Parathyroid adenoma (tissue), 2 donors: Measurements from ENCODE around the gene CRLF1.

ENCODE experiments used
- H2AFZ ChIP-seq: fragments of 300-600 bp; sonication (generic); one replicate; pipeline ENCODE4 v1.7.0; 2017; ENCODE audit warnings: antibody characterized with exemption, mild to moderate bottlenecking
- H3K27ac ChIP-seq: fragments of 300-600 bp; sonication (generic); one replicate; pipeline ENCODE4 v1.7.0; 2017
- H3K27me3 ChIP-seq: fragments of 300-600 bp; sonication (generic); one replicate; pipeline ENCODE4 v1.7.0; 2017; ENCODE audit warnings: low read length; ENCODE audit not compliant: control insufficient read depth, insufficient read depth
- H3K36me3 ChIP-seq: fragments of 300-600 bp; sonication (generic); one replicate; pipeline ENCODE4 v1.7.0; 2017; ENCODE audit warnings: low read length; ENCODE audit not compliant: control insufficient read depth, insufficient read depth
- H3K4me1 ChIP-seq: fragments of 300-600 bp; sonication (generic); one replicate; pipeline ENCODE4 v1.7.0; 2017; ENCODE audit warnings: control low read depth
- H3K4me2 ChIP-seq: fragments of 300-600 bp; sonication (generic); one replicate; pipeline ENCODE4 v1.7.0; 2017; ENCODE audit warnings: low read length
- H3K4me3 ChIP-seq: fragments of 300-600 bp; sonication (generic); one replicate; pipeline ENCODE4 v1.7.0; 2017; ENCODE audit warnings: low read depth, low read length
- H3K79me2 ChIP-seq: fragments of 300-600 bp; sonication (generic); one replicate; pipeline ENCODE4 v1.7.0; 2017; ENCODE audit warnings: control low read depth
- H3K9ac ChIP-seq: fragments of 300-600 bp; sonication (generic); one replicate; pipeline ENCODE4 v1.7.0; 2017; ENCODE audit warnings: mild to moderate bottlenecking
- H3K9me3 ChIP-seq: fragments of 300-600 bp; sonication (generic); one replicate; pipeline ENCODE4 v1.7.0; 2017; ENCODE audit warnings: low read length; ENCODE audit not compliant: control insufficient read depth
- CTCF ChIP-seq: fragments of 300-600 bp; sonication (generic); IDR thresholded peaks from one replicate; pipeline ENCODE4 v1.7.0; 2017; ENCODE audit warnings: antibody characterized with exemption, mild to moderate bottlenecking
- donor health status: primary hyperparathyroidism.

Gene CRLF1

GRCh38 chr19:18617562-18617961 is 11.0 kb upstream of the CRLF1 start:
- H3K4me1 ChIP-seq: peaks cover 3% of the 10 kb centered on the region
- no peak overlapping the region for H3K9ac ChIP-seq
- no peaks in the 10 kb centered on the region for H3K79me2 ChIP-seq
- H3K36me3 ChIP-seq: no peaks in the 10 kb centered on the region
- H3K9me3 ChIP-seq: no peaks in the 10 kb centered on the region
- H3K4me3 ChIP-seq: no peak overlapping the region
- no peak overlapping the region for H3K4me2 ChIP-seq
- TF ChIP-seq CTCF: no peak
- H2AFZ ChIP-seq: no peak overlapping the region
- peaks cover 3% of the 10 kb centered on the region for H3K27me3 ChIP-seq
- H3K27ac ChIP-seq: no peak overlapping the region

GRCh38 chr19:18616023-18616422 is 9.4 kb upstream of the CRLF1 start:
- Histone ChIP-seq H3K27ac (no peak overlapping the region), H3K36me3 (no peaks in the 10 kb centered on the region), H3K4me1 (peaks cover 10% of the 10 kb centered on the region), H3K9me3 (no peaks in the 10 kb centered on the region), H3K79me2 (no peaks in the 10 kb centered on the region), H3K9ac (no peak overlapping the region), H3K4me3 (no peak overlapping the region), H2AFZ (no peak overlapping the region), H3K4me2 (no peak overlapping the region), H3K27me3 (peaks cover 6% of the 10 kb centered on the region)
- TF ChIP-seq CTCF: no peak

GRCh38 chr19:18613589-18614234 is 7.1 kb upstream of the CRLF1 start:
- no peaks in the 10 kb centered on the region for H3K9me3 ChIP-seq
- peaks cover 9% of the 10 kb centered on the region for H3K27me3 ChIP-seq
- no peak overlapping the region for H2AFZ ChIP-seq
- peaks cover 12% of the 10 kb centered on the region for H3K4me1 ChIP-seq
- H3K36me3 ChIP-seq: no peaks in the 10 kb centered on the region
- H3K27ac ChIP-seq: no peak overlapping the region
- H3K4me3 ChIP-seq: no peak overlapping the region
- H3K9ac ChIP-seq: no peak overlapping the region
- H3K4me2 ChIP-seq: no peak overlapping the region
- no peaks in the 10 kb centered on the region for H3K79me2 ChIP-seq
- TF ChIP-seq CTCF: no peak

GRCh38 chr19:18612772-18613588 is 6.4 kb upstream of the CRLF1 start, which contains the start of gene TMEM59L:
Gene TMEM59L, plus strand, starts transcription at chr19:18612870. Its CDS starts 89 bp downstream, at chr19:18612959.
- TF ChIP-seq CTCF: no peak
- peak within 1 kb of the TSS; percentile 51 for H3K4me2 ChIP-seq
- H3K79me2 ChIP-seq: no peaks in the 10 kb centered on the region
- no peaks in the 10 kb centered on the region for H3K36me3 ChIP-seq
- H3K27ac ChIP-seq: no peak within 1 kb of the TSS
- peaks cover 9% of the 10 kb centered on the region for H3K27me3 ChIP-seq
- H3K9ac ChIP-seq: no peak within 1 kb of the TSS
- no peaks in the 10 kb centered on the region for H3K9me3 ChIP-seq
- H2AFZ ChIP-seq: peak within 1 kb of the TSS; percentile 54
- H3K4me1 ChIP-seq: peaks cover 12% of the 10 kb centered on the region
- H3K4me3 ChIP-seq: peak within 1 kb of the TSS; percentile 14
